Parathyroid adenoma (tissue), 2 donors: Measurements from ENCODE around the gene EIF3K.

ENCODE experiments used
- H2AFZ ChIP-seq: fragments of 300-600 bp; sonication (generic); one replicate; pipeline ENCODE4 v1.7.0; 2017; ENCODE audit warnings: antibody characterized with exemption, mild to moderate bottlenecking
- H3K27ac ChIP-seq: fragments of 300-600 bp; sonication (generic); one replicate; pipeline ENCODE4 v1.7.0; 2017
- H3K27me3 ChIP-seq: fragments of 300-600 bp; sonication (generic); one replicate; pipeline ENCODE4 v1.7.0; 2017; ENCODE audit warnings: low read length; ENCODE audit not compliant: control insufficient read depth, insufficient read depth
- H3K36me3 ChIP-seq: fragments of 300-600 bp; sonication (generic); one replicate; pipeline ENCODE4 v1.7.0; 2017; ENCODE audit warnings: low read length; ENCODE audit not compliant: control insufficient read depth, insufficient read depth
- H3K4me1 ChIP-seq: fragments of 300-600 bp; sonication (generic); one replicate; pipeline ENCODE4 v1.7.0; 2017; ENCODE audit warnings: control low read depth
- H3K4me2 ChIP-seq: fragments of 300-600 bp; sonication (generic); one replicate; pipeline ENCODE4 v1.7.0; 2017; ENCODE audit warnings: low read length
- H3K4me3 ChIP-seq: fragments of 300-600 bp; sonication (generic); one replicate; pipeline ENCODE4 v1.7.0; 2017; ENCODE audit warnings: low read depth, low read length
- H3K79me2 ChIP-seq: fragments of 300-600 bp; sonication (generic); one replicate; pipeline ENCODE4 v1.7.0; 2017; ENCODE audit warnings: control low read depth
- H3K9ac ChIP-seq: fragments of 300-600 bp; sonication (generic); one replicate; pipeline ENCODE4 v1.7.0; 2017; ENCODE audit warnings: mild to moderate bottlenecking
- H3K9me3 ChIP-seq: fragments of 300-600 bp; sonication (generic); one replicate; pipeline ENCODE4 v1.7.0; 2017; ENCODE audit warnings: low read length; ENCODE audit not compliant: control insufficient read depth
- TF ChIP-seq, protein P1 (sequence below): fragments of 300-600 bp; sonication (generic); IDR thresholded peaks from one replicate; pipeline ENCODE4 v1.7.0; 2017; ENCODE audit warnings: antibody characterized with exemption, mild to moderate bottlenecking
- donor health status: primary hyperparathyroidism.

Gene EIF3K

DNA sequence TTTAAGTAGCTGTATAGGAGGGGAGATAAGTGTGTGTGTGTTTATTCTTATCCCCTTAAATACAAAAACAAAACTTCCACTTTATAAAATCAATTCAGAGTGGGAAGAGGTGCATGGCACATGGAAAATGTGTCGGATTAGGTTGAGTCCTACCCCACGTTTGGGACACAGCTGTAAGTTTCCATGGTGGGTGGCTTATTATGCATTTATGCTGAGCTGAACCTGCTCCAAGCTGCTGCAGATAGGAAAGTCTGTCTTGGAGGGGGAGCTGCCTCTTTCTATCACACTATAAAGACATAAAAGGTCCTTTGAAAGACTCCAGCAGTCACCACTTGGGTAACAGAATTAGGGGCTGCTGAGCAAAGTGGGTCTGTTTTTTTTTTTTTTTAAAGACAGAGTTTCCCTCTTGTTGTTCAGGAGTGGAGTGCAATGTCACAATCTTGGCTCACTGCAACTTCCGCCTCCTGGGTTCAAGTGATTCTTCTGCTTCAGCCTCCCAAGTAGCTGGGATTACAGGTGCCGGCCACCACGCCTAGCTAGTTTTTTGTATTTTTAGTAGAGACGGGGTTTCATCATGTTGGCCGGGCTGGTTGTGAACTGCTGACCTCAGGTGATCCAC lies 43.7 kb downstream of the EIF3K start:
- Histone ChIP-seq H3K79me2 (peaks cover 75% of the 10 kb centered on the region), H3K9me3 (no peaks in the 10 kb centered on the region), H3K27ac (peak overlapping the region; percentile 95), H3K27me3 (no peaks in the 10 kb centered on the region), H3K4me2 (peak overlapping the region; percentile 8), H2AFZ (no peak overlapping the region), H3K4me3 (peak overlapping the region; percentile 11), H3K9ac (no peak overlapping the region), H3K4me1 (peaks cover 88% of the 10 kb centered on the region), H3K36me3 (no peaks in the 10 kb centered on the region)
- TF ChIP-seq, protein P1, sequence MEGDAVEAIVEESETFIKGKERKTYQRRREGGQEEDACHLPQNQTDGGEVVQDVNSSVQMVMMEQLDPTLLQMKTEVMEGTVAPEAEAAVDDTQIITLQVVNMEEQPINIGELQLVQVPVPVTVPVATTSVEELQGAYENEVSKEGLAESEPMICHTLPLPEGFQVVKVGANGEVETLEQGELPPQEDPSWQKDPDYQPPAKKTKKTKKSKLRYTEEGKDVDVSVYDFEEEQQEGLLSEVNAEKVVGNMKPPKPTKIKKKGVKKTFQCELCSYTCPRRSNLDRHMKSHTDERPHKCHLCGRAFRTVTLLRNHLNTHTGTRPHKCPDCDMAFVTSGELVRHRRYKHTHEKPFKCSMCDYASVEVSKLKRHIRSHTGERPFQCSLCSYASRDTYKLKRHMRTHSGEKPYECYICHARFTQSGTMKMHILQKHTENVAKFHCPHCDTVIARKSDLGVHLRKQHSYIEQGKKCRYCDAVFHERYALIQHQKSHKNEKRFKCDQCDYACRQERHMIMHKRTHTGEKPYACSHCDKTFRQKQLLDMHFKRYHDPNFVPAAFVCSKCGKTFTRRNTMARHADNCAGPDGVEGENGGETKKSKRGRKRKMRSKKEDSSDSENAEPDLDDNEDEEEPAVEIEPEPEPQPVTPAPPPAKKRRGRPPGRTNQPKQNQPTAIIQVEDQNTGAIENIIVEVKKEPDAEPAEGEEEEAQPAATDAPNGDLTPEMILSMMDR: no peak

DNA sequence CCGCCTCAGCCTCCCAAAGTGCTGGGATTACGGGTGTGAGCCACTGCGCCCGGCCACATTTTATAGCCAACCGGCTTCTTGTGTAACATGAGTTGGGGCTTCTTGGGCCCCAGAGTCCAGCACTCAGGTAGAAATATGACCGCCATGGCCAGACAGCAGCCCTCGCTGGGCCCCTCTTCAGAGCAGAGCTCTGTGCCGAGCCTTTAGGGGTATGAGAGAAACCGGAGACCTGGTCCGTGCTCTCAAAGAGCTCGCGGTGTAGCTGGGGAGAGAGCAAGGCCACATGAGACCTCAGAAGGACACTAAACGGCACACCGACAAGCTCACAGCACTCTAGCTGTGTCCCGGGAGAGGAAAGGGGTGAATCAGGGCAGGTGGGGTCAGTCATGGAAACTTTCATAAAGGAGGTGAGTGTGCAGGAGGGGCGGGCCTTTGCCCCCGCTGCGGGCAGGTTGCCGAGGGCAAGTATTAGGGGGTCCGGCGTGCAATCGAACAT lies 44.2 kb downstream of the EIF3K start:
- TF ChIP-seq, protein P1: no peak
- no peaks in the 10 kb centered on the region for H3K9me3 ChIP-seq
- peak overlapping the region; percentile 20 for H3K4me2 ChIP-seq
- no peaks in the 10 kb centered on the region for H3K36me3 ChIP-seq
- H3K4me1 ChIP-seq: peaks cover 87% of the 10 kb centered on the region
- H3K4me3 ChIP-seq: no peak overlapping the region
- H2AFZ ChIP-seq: no peak overlapping the region
- peaks cover 79% of the 10 kb centered on the region for H3K79me2 ChIP-seq
- H3K9ac ChIP-seq: no peak overlapping the region
- peak overlapping the region; percentile 95 for H3K27ac ChIP-seq
- no peaks in the 10 kb centered on the region for H3K27me3 ChIP-seq

- Histone ChIP-seq H3K4me3 (no peak overlapping the region), H3K9me3 (no peaks in the 10 kb centered on the region), H3K79me2 (peaks cover 87% of the 10 kb centered on the region), H3K4me2 (peak overlapping the region; percentile 0), H3K27me3 (no peaks in the 10 kb centered on the region), H3K9ac (no peak overlapping the region), H3K36me3 (no peaks in the 10 kb centered on the region), H2AFZ (no peak overlapping the region), H3K27ac (peak overlapping the region; percentile 95), H3K4me1 (peaks cover 86% of the 10 kb centered on the region)
- TF ChIP-seq, protein P1: no peak
Measured at GRCh38 chr19:38663957-38664502, 45.0 kb downstream of the EIF3K start.

GRCh38 chr19:38664503-38665211 lies 45.7 kb downstream of the EIF3K start:
- H3K9me3 ChIP-seq: no peaks in the 10 kb centered on the region
- TF ChIP-seq, protein P1: no peak
- peak overlapping the region; percentile 29 for H3K4me2 ChIP-seq
- peaks cover 86% of the 10 kb centered on the region for H3K4me1 ChIP-seq
- H2AFZ ChIP-seq: no peak overlapping the region
- peaks cover 88% of the 10 kb centered on the region for H3K79me2 ChIP-seq
- H3K4me3 ChIP-seq: no peak overlapping the region
- H3K36me3 ChIP-seq: no peaks in the 10 kb centered on the region
- H3K27ac ChIP-seq: peak overlapping the region; percentile 95
- no peaks in the 10 kb centered on the region for H3K27me3 ChIP-seq
- H3K9ac ChIP-seq: no peak overlapping the region
